ENCODE measurements around the gene SERTAD2.

Gene SERTAD2

GRCh38 chr2:64593035-64593655 is 60.6 kb downstream of the SERTAD2 start:
- no peak for TF ChIP-seq CTCF (IDR thresholded peaks at IDR 0.05; ENCODE audit: borderline replicate concordance, insufficient read depth, low read depth, low read length)
- no peak overlapping the region for H3K4me3 ChIP-seq (ENCODE audit: low read depth, low read length)

- no peak for TF ChIP-seq CTCF (IDR thresholded peaks at IDR 0.05; ENCODE audit: borderline replicate concordance, insufficient read depth, low read depth, low read length)
- H3K4me3 ChIP-seq (ENCODE audit: low read depth, low read length), result no peak overlapping the region
Measured at GRCh38 chr2:64591188-64591587, 62.5 kb downstream of the SERTAD2 start.

GRCh38 chr2:64587561-64587960 is 66.2 kb downstream of the SERTAD2 start:
- TF ChIP-seq CTCF (IDR thresholded peaks at IDR 0.05; ENCODE audit: borderline replicate concordance, insufficient read depth, low read depth, low read length), result no peak

GRCh38 chr2:64586883-64587481 is 66.7 kb downstream of the SERTAD2 start:
- H3K4me3 ChIP-seq (ENCODE audit: low read depth, low read length), result no peak overlapping the region
- TF ChIP-seq CTCF (IDR thresholded peaks at IDR 0.05; ENCODE audit: borderline replicate concordance, insufficient read depth, low read depth, low read length), result peak; percentile 54; the same call in 1 of the 2 replicates

More at GRCh38 chr2:64587561-64587960, 66.2 kb downstream of the SERTAD2 start:
- H3K4me3 ChIP-seq (ENCODE audit: low read depth, low read length), result no peak overlapping the region

- no peak for TF ChIP-seq CTCF (IDR thresholded peaks at IDR 0.05; ENCODE audit: borderline replicate concordance, insufficient read depth, low read depth, low read length)
- no peak overlapping the region for H3K4me3 ChIP-seq (ENCODE audit: low read depth, low read length)
Measured at GRCh38 chr2:64586054-64586453, 67.7 kb downstream of the SERTAD2 start.

GRCh38 chr2:64582774-64583340 is 70.9 kb downstream of the SERTAD2 start:
- H3K4me3 ChIP-seq (ENCODE audit: low read depth, low read length), result no peak overlapping the region
- TF ChIP-seq CTCF (IDR thresholded peaks at IDR 0.05; ENCODE audit: borderline replicate concordance, insufficient read depth, low read depth, low read length), result no peak

All from GM12875 (cell line).